ENCODE results near the gene TOR3A. TPM values are rescaled to one million over a fixed set of nuclear protein-coding genes. Genes with fewer than 3 reads are reported as not detected.

TOR3A gene
- total RNA-seq, 3 donors from 2014 or later = 22.8 to 28.1 (median 25.3) TPM

GRCh38 chr1:179058487-179059483, 23.1 kb upstream of the TOR3A start:
- ATAC-seq (no peak), DNase-seq (no peak)
- Histone ChIP-seq H3K4me1 (ENCODE audit: low read depth) (no peaks in the 10 kb centered on the region), H3K4me3 (no peak overlapping the region), H3K9me3 (no peaks in the 10 kb centered on the region), H3K36me3 (ENCODE audit: low read depth) (no peaks in the 10 kb centered on the region)
- no peak for TF ChIP-seq CTCF (IDR thresholded peaks at IDR 0.05)
- intact Hi-C loops (cut with DNase I, micrococcal nuclease) = no loop called here

DNA sequence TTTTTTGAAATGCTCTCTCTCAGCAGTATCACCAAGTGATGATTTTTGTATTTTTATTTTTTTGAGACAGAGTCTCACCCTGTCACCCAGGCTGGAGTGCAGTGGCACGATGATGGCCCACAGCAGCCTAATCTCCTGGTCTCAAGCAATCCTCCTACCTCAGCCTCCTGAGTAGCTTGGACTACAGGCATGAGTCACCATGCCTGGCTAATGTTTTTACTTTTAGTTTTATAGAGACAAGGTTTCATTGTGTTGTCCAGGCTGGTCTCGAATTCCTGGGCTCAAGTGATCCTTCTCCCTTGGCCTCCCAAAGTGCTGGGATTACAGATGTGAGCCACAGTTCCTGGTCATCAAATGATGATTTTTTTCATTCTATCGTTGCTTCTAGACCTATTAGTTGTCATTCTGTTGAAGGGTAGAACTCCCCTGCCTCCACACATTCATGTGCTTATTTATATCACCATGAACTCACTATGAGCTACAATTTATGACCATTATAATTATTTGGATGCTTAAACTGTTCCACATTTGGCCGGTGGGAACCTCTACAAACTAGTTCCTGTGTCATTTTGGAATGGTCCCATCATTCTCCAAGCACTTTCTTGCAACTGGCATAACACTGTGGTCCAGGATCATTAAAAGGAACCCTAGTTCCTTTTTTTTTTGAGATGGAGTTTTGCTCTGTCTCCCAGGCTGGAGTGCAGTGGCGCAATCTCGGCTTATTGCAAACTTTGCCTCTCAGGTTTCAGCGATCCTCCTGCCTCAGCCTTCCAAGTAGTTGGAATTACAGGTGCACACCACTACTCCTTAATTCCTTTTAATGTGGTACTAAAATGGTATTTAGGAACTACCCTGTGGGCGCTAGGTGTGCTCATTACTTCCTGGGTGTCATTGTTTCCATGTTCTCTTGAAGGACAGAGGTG, 20.2 kb upstream of the TOR3A start:
- TF ChIP-seq CTCF (IDR thresholded peaks at IDR 0.05) = no peak
- no peak overlapping the region for H3K4me3 ChIP-seq
- no peaks in the 10 kb centered on the region for H3K9me3 ChIP-seq
- ATAC-seq (no peak), DNase-seq (no peak)
- no peaks in the 10 kb centered on the region for H3K36me3 ChIP-seq (ENCODE audit: low read depth)
- H3K4me1 ChIP-seq (ENCODE audit: low read depth) = no peaks in the 10 kb centered on the region
- intact Hi-C loops (cut with DNase I, micrococcal nuclease) = no loop called here

- DNase-seq (no peak), ATAC-seq (no peak)
- Histone ChIP-seq H3K4me3 (no peak overlapping the region), H3K9me3 (no peaks in the 10 kb centered on the region), H3K36me3 (ENCODE audit: low read depth) (no peaks in the 10 kb centered on the region), H3K4me1 (ENCODE audit: low read depth) (no peaks in the 10 kb centered on the region)
- intact Hi-C loops (cut with DNase I, micrococcal nuclease) = no loop called here
- no peak for TF ChIP-seq CTCF (IDR thresholded peaks at IDR 0.05)
These were observed 15.4 kb upstream of the TOR3A start for GRCh38 chr1:179066471-179066870.

- Histone ChIP-seq H3K36me3 (ENCODE audit: low read depth) (no peaks in the 10 kb centered on the region), H3K9me3 (no peaks in the 10 kb centered on the region), H3K4me3 (no peak overlapping the region), H3K4me1 (ENCODE audit: low read depth) (peaks cover 8% of the 10 kb centered on the region)
- no peak for TF ChIP-seq CTCF (IDR thresholded peaks at IDR 0.05)
- intact Hi-C loops (cut with DNase I, micrococcal nuclease) = no loop called here
- ATAC-seq (no peak), DNase-seq (no peak)
These were observed 4.5 kb upstream of the TOR3A start for GRCh38 chr1:179077396-179077795.

GRCh38 chr1:179079113-179079761, 2.6 kb upstream of the TOR3A start:
- intact Hi-C loops (cut with DNase I, micrococcal nuclease) = no loop called here
- peaks cover 20% of the 10 kb centered on the region for H3K4me1 ChIP-seq (ENCODE audit: low read depth)
- TF ChIP-seq CTCF (IDR thresholded peaks at IDR 0.05) = peak; percentile 52
- no peaks in the 10 kb centered on the region for H3K9me3 ChIP-seq
- DNase-seq = peak in 1 of 3 donors; percentile 80
- peak; percentile 26 for ATAC-seq
- no peaks in the 10 kb centered on the region for H3K36me3 ChIP-seq (ENCODE audit: low read depth)
- H3K4me3 ChIP-seq = no peak overlapping the region
